ENCODE measurements around the gene PIN1. TPM values are rescaled to one million over a fixed set of nuclear protein-coding genes. Genes with fewer than 3 reads are reported as not detected.

The PIN1 gene
- total and polyA plus RNA-seq, 10 of the 15 experiments (the other 5 are each of a cell fraction or from before 2014, with no cell fraction given) = 2.4 to 209 (median 71.5) TPM

GRCh38 chr19:9808855-9809824 lies 26.0 kb upstream of the PIN1 start:
- no peaks in the 10 kb centered on the region for H3K4me1 ChIP-seq (ENCODE audit: control insufficient read depth, insufficient read depth, low read length)
- FAIRE-seq = no peak
- no peak overlapping the region for H2AFZ ChIP-seq (ENCODE audit: control insufficient read depth, low read depth, low read length)
- intact Hi-C loops (cut with micrococcal nuclease; ENCODE audit: unreplicated experiment) = no loop called here
- no peak for ATAC-seq
- ChIA-PET RAD21 (ENCODE audit: unreplicated experiment) (no interaction called here), POLR2A (interaction anchor here (0.6 to 0.7 kb wide), 2 partner anchors 10 to 175 kb away, joined by 3 to 5 read pairs; partner anchors contain the start of gene FBXL12), SMC1A (ENCODE audit: uncharacterized antibody, unreplicated experiment) (interaction anchor here (0.6 kb wide), 1 partner anchor 1588 kb away, joined by 3 read pairs; no protein-coding TSS in a partner anchor), CTCF (interaction anchor here (1.4 to 1.7 kb wide), 2 partner anchors 10 to 12 kb away, joined by 4 to 5 read pairs; no protein-coding TSS in a partner anchor)
- H3K4me2 ChIP-seq (ENCODE audit: control insufficient read depth, insufficient read depth) = no peak overlapping the region
- no TSS peak for BruUV-seq (replicated peaks)
- 57% methylated on average over 11 of the region's 11 CpGs for WGBS (ENCODE audit: insufficient coverage, insufficient replicate concordance, low lambda C conversion rate, missing lambda C conversion rate)
- in situ Hi-C loops (cut with MboI) = no loop called here
- H3K36me3 ChIP-seq (ENCODE audit: control insufficient read depth in 2 of 2, insufficient read depth in 2 of 2, low read length in 1 of 2) = peaks cover 11 to 21% of the 10 kb centered on the region in 2 experiments
- no peaks in the 10 kb centered on the region for H3K9me3 ChIP-seq (replicated peaks; ENCODE audit: control insufficient read depth, insufficient read depth, low read length)
- H3K79me2 ChIP-seq (ENCODE audit: control insufficient read depth, insufficient read depth, low read length) = no peaks in the 10 kb centered on the region
- no peaks in the 10 kb centered on the region for H3K27me3 ChIP-seq (replicated peaks in 1 of 2; ENCODE audit: control insufficient read depth in 2 of 2, insufficient read depth in 2 of 2, low read length in 1 of 2)
- no peaks in the 10 kb centered on the region for H4K20me1 ChIP-seq (ENCODE audit: control insufficient read depth, insufficient read depth)
- no peak overlapping the region for H3K9ac ChIP-seq (ENCODE audit: control insufficient read depth, insufficient read depth, low read length)
- no peak overlapping the region for H3K27ac ChIP-seq (ENCODE audit: control insufficient read depth, insufficient read depth)
- no peak for DNase-seq (ENCODE audit: low read depth, low spot score)
- no peak overlapping the region for H3K4me3 ChIP-seq
- TF ChIP-seq DPF2 (IDR thresholded peaks at IDR 0.05) = no peak
- TF ChIP-seq YBX1 (IDR thresholded peaks at IDR 0.05) = no peak
- 0 out of 4 replicates have a peak, but pooled peaks of 1 of the 2 experiments have one; percentile 22 for TF ChIP-seq BHLHE40 (IDR thresholded peaks at IDR 0.05; ENCODE audit: borderline replicate concordance in 1 of 2, low read depth in 2 of 2, low read length in 1 of 2)
- 0 out of 2 replicates have a peak, but pooled peaks have one; percentile 10 for TF ChIP-seq POLR2AphosphoS5 (IDR thresholded peaks at IDR 0.05; ENCODE audit: low read length)
- no peak for TF ChIP-seq TCF3 (IDR thresholded peaks at IDR 0.05; ENCODE audit: borderline replicate concordance, insufficient read depth, low read depth, low read length)
- TF ChIP-seq USF1 (IDR thresholded peaks at IDR 0.05; ENCODE audit: borderline replicate concordance, extremely low read length, insufficient read depth, low read depth, low read length) = peak; percentile 29
- TF ChIP-seq NKRF (conservative IDR thresholded peaks at IDR 0.05) = no peak
- peak; percentile 23; the same call in 1 of the 2 replicates for TF ChIP-seq PAX5 (IDR thresholded peaks at IDR 0.05; ENCODE audit: borderline replicate concordance, low read depth, low read length)
- no peak for TF ChIP-seq BCL3 (IDR thresholded peaks at IDR 0.05; ENCODE audit: borderline replicate concordance, insufficient read depth, low read depth, low read length, poor library complexity, severe bottlenecking)
- TF ChIP-seq EGR1 (IDR thresholded peaks at IDR 0.05; ENCODE audit: borderline replicate concordance in 1 of 2, low read depth in 2 of 2, low read length in 2 of 2) = no peak
- TF ChIP-seq IKZF2 (IDR thresholded peaks at IDR 0.05) = no peak
